PFSK-1 (cell line): Measurements from ENCODE around the gene EPB42.

Source experiments
- FOXP2 ChIP-seq: optimal IDR thresholded peaks from 2 replicates; pipeline ENCODE3; 2011; ENCODE audit warnings: borderline replicate concordance, control low read depth, inconsistent platforms; ENCODE audit not compliant: insufficient read depth; ENCODE audit errors: extremely low read length, extremely low read depth
- POLR2AphosphoS5 ChIP-seq: IDR thresholded peaks from 2 replicates; pipeline ENCODE4 v1.6.1; 2012; ENCODE audit warnings: low read depth, mild to moderate bottlenecking, control low read depth, low read length, moderate library complexity
- REST ChIP-seq, 2 experiments: IDR thresholded peaks; 2 replicates each; pipeline versions ENCODE4 v1.6.1 to v1.8.0; 2011 to 2012; ENCODE audit warnings: low read depth in 2 of 2, low read length in 2 of 2, control low read depth in 1 of 2, inconsistent platforms in 1 of 2, mild to moderate bottlenecking in 1 of 2, moderate library complexity in 1 of 2; ENCODE audit not compliant: insufficient read depth in 1 of 2
- SIN3A ChIP-seq: IDR thresholded peaks from 2 replicates; pipeline ENCODE4 v1.6.1; 2012; ENCODE audit warnings: mild to moderate bottlenecking, low read length, moderate library complexity, borderline replicate concordance; ENCODE audit not compliant: insufficient read depth
- TAF1 ChIP-seq: IDR thresholded peaks from 2 replicates; pipeline ENCODE4 v1.6.1; 2012; ENCODE audit warnings: low read length, control low read depth, borderline replicate concordance; ENCODE audit not compliant: insufficient read depth

The EPB42 gene

GRCh38 chr15:43212299-43212698 is 8.5 kb downstream of the EPB42 start:
- TF ChIP-seq TAF1 (no peak), SIN3A (no peak), FOXP2 (no peak), POLR2AphosphoS5 (no peak), REST (IDR thresholded peaks at IDR 0.05; ENCODE audit: insufficient read depth in 1 of 2, low read depth in 2 of 2, low read length in 2 of 2) (no peak)

- no peak for TF ChIP-seq TAF1
- no peak for TF ChIP-seq REST (IDR thresholded peaks at IDR 0.05; ENCODE audit: insufficient read depth in 1 of 2, low read depth in 2 of 2, low read length in 2 of 2)
- no peak for TF ChIP-seq POLR2AphosphoS5
- TF ChIP-seq FOXP2 = no peak
- no peak for TF ChIP-seq SIN3A
These were observed 9.5 kb downstream of the EPB42 start for GRCh38 chr15:43211224-43211735.

DNA sequence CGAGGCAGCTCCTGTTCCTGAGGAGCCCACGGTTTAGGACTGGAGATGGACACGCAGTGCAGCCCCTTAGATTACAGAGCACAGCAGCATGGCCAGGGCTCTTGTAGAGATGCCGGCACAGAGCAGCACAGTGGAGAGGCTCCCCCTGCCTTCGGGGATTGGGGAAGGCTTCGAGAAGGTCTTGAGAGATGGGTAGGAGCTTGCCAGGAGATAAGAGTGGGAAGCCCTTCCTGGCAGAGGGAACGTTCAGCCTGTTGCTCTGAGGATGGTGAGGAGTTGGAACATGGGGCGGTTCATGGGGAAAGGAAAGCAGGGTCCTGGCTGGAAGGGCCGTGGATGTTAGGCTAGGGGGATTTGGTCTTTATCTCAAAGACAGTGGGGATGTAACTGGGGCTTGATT is 10.0 kb downstream of the EPB42 start:
- TF ChIP-seq SIN3A = no peak
- no peak for TF ChIP-seq TAF1
- TF ChIP-seq REST (IDR thresholded peaks at IDR 0.05; ENCODE audit: insufficient read depth in 1 of 2, low read depth in 2 of 2, low read length in 2 of 2) = no peak
- TF ChIP-seq POLR2AphosphoS5 = no peak
- no peak for TF ChIP-seq FOXP2

DNA sequence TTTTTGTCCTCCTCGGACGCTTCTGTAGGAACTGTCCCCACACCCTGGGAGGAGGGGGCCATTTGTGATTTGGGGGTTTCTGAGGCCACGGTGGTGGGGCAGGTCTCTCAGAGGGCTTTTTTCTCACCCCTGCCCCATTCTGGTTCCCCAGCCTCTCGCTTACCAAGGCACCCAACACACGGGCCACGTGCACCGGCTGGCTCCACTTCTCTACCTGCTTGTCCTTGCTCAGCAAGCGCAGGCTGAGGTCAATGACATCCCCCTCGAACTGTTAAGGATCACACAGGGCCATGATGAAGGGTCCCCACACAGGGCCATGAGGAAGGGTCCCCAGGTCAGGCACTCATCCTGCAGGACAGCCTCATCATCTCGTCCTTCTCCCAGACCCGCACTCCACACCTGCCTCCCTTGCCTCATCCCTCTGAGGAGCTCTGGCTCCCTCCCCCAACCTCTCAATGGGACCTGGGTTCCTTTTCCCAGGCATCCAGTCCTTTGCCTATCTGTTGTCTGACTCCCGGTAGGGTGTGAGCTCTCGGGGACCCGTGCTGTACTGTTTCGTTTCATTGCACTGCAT is 10.6 kb downstream of the EPB42 start:
- no peak for TF ChIP-seq POLR2AphosphoS5
- TF ChIP-seq SIN3A = no peak
- no peak for TF ChIP-seq REST (IDR thresholded peaks at IDR 0.05; ENCODE audit: insufficient read depth in 1 of 2, low read depth in 2 of 2, low read length in 2 of 2)
- TF ChIP-seq FOXP2 = no peak
- no peak for TF ChIP-seq TAF1
